ENCODE results near the gene CGNL1.

CGNL1 gene

GRCh38 chr15:57391537-57391936, 15.2 kb downstream of the CGNL1 start:
- DNase-seq, result no peak
- no peaks in the 10 kb centered on the region for H3K4me1 Mint-ChIP-seq
- peaks cover 0 to 6% of the 10 kb centered on the region in 2 donors for H3K9me3 Mint-ChIP-seq
- H3K27ac Mint-ChIP-seq, result no peak overlapping the region
- no peak for ATAC-seq
- no peak overlapping the region for H3K4me3 Mint-ChIP-seq
- no peaks in the 10 kb centered on the region for H3K27me3 Mint-ChIP-seq

DNA sequence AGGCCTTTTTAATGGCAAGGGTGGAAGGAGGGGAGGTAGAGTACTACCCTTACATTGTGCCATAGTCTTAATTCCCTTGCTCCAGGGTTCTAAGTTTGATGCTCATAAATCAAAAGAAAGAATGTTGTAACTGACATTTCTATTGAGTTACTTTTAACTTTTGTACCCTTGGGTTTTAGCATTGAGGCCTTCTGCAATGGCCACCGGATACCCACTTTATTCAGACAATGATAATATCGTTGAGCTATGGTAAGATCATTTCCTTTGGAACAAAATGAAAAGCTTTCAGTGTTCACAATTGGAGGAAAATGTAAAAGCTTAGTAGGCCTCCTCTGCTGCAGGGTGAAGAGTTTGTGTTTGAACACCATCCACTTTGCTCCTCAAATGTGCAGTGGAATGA, 16.8 kb downstream of the CGNL1 start:
- H3K9me3 Mint-ChIP-seq, result peaks cover 0 to 6% of the 10 kb centered on the region in 2 donors
- H3K27me3 Mint-ChIP-seq, result no peaks in the 10 kb centered on the region
- H3K27ac Mint-ChIP-seq, result no peak overlapping the region
- H3K4me1 Mint-ChIP-seq, result no peaks in the 10 kb centered on the region
- DNase-seq (no peak), ATAC-seq (no peak)
- no peak overlapping the region for H3K4me3 Mint-ChIP-seq

GRCh38 chr15:57395292-57395691, 19.0 kb downstream of the CGNL1 start:
- Mint-ChIP-seq H3K4me1 (no peaks in the 10 kb centered on the region), H3K4me3 (no peak overlapping the region), H3K27ac (no peak overlapping the region), H3K9me3 (peaks cover 0 to 3% of the 10 kb centered on the region in 2 donors), H3K27me3 (no peaks in the 10 kb centered on the region)
- DNase-seq (no peak), ATAC-seq (no peak)

- DNase-seq (no peak), ATAC-seq (no peak)
- H3K4me1 Mint-ChIP-seq, result no peaks in the 10 kb centered on the region
- H3K27ac Mint-ChIP-seq, result no peak overlapping the region
- no peaks in the 10 kb centered on the region for H3K27me3 Mint-ChIP-seq
- no peak overlapping the region for H3K4me3 Mint-ChIP-seq
- no peaks in the 10 kb centered on the region for H3K9me3 Mint-ChIP-seq
Observed at GRCh38 chr15:57398336-57398735, 22.0 kb downstream of the CGNL1 start.

- Mint-ChIP-seq H3K27ac (no peak overlapping the region), H3K4me1 (no peaks in the 10 kb centered on the region), H3K4me3 (no peak overlapping the region), H3K27me3 (peaks cover 12% of the 10 kb centered on the region), H3K9me3 (no peaks in the 10 kb centered on the region)
- DNase-seq, result no peak
- ATAC-seq, result no peak
Observed at GRCh38 chr15:57401546-57401945, 25.2 kb downstream of the CGNL1 start.

- Mint-ChIP-seq H3K4me3 (no peak overlapping the region), H3K9me3 (no peaks in the 10 kb centered on the region), H3K4me1 (no peaks in the 10 kb centered on the region), H3K27ac (no peak overlapping the region), H3K27me3 (peaks cover 12% of the 10 kb centered on the region)
- DNase-seq (no peak), ATAC-seq (no peak)
Observed at GRCh38 chr15:57403017-57403416, 26.7 kb downstream of the CGNL1 start.

- ATAC-seq, result no peak
- peaks cover 12% of the 10 kb centered on the region for H3K27me3 Mint-ChIP-seq
- no peak for DNase-seq
- no peak overlapping the region for H3K27ac Mint-ChIP-seq
- no peaks in the 10 kb centered on the region for H3K4me1 Mint-ChIP-seq
- H3K9me3 Mint-ChIP-seq, result no peaks in the 10 kb centered on the region
- no peak overlapping the region for H3K4me3 Mint-ChIP-seq
Observed at GRCh38 chr15:57403566-57404325, 27.4 kb downstream of the CGNL1 start.

DNA sequence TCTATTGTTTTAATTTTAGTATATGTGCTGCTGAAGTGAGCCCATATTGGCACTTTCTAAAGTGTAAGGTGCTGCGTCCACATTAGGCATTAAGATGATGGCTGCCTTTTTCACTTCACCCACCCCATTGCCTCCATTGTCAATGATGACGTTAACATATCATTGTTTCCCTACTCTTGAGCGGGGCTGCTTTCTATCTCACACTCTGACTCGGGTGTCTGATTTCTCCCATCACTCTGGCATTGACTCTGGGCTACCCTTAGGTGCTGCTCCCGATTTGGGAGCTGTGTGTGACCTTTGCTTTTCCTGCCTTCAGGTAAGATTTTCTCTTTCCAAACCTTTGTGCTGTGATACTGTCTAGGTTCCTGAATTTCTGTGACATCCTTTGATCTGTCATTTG, 28.8 kb downstream of the CGNL1 start:
- Mint-ChIP-seq H3K27ac (peak overlapping the region in 1 of 2 donors; percentile 61), H3K9me3 (no peaks in the 10 kb centered on the region), H3K4me3 (no peak overlapping the region), H3K27me3 (peaks cover 17% of the 10 kb centered on the region), H3K4me1 (no peaks in the 10 kb centered on the region)
- DNase-seq (no peak), ATAC-seq (no peak)

- H3K4me1 Mint-ChIP-seq, result no peaks in the 10 kb centered on the region
- peaks cover 17% of the 10 kb centered on the region for H3K27me3 Mint-ChIP-seq
- H3K27ac Mint-ChIP-seq, result peak overlapping the region in 1 of 2 donors; percentile 23
- no peaks in the 10 kb centered on the region for H3K9me3 Mint-ChIP-seq
- ATAC-seq (no peak), DNase-seq (no peak)
- no peak overlapping the region for H3K4me3 Mint-ChIP-seq
Observed at GRCh38 chr15:57406062-57406772, 29.9 kb downstream of the CGNL1 start.

DNA sequence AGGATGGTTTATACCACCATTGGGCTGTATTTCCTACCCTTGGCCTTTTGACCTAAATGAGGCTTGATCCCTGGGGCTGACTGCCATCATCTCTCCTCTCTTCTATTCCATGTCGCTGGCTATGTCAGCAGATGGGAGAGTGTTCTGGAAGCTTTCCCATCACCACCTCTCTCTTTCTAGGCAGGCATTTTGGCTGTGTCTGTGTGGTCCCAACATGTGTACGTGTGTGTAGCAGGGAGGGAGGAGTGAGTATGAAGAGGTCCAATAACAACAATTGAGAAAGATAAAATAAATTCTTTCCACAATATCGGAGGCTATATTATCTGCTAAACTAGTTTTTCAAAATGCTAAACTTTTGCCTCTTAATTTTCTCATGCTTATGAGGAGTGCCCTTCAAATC, 34.1 kb downstream of the CGNL1 start:
- DNase-seq, result no peak
- H3K9me3 Mint-ChIP-seq, result no peaks in the 10 kb centered on the region
- H3K27ac Mint-ChIP-seq, result no peak overlapping the region
- H3K4me3 Mint-ChIP-seq, result no peak overlapping the region
- H3K27me3 Mint-ChIP-seq, result peaks cover 23% of the 10 kb centered on the region
- ATAC-seq, result no peak
- no peaks in the 10 kb centered on the region for H3K4me1 Mint-ChIP-seq

DNA sequence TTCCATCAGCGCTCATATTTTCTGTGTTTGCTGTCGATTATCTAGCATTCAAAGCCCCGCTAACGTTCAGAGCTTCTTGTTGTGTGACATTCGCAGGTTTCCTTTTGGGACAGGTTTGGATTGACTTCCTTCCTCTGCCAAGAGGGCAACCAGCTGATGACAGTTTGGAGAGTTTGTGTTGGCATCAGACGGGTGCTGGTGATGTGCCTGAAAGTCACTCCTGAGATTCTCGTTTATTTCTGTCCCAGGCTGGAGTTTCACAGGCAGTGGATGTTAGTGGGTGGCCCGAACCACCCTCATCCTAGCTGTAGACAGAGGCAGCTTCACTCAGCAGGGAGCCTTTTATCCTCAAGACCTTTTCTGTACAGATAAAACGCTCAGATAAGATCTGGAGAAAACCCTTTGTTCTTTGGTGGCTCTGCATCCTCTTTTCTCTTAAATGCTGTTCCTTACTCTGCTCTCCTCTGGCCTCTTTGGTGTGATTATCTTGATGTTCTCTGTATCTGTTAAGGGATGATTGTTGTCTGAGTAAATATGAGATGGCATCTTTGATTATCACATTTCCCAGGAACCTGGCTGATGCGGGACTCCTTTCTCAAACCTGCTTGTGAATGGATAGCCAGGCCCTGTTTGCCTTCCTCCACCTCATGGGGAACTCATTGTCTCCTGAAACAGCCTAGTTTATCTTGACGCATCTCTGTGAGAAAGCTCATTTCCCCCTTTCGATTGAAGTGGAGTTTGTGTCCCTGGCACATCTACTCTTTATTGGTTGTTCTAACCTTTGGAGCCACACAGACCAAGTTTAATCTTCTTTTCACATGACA, 35.9 kb downstream of the CGNL1 start:
- no peak for DNase-seq
- Mint-ChIP-seq H3K4me1 (no peaks in the 10 kb centered on the region), H3K27ac (peak overlapping the region in 1 of 2 donors; percentile 37), H3K27me3 (peaks cover 13% of the 10 kb centered on the region), H3K9me3 (no peaks in the 10 kb centered on the region), H3K4me3 (no peak overlapping the region)
- no peak for ATAC-seq

- no peak overlapping the region for H3K4me3 Mint-ChIP-seq
- no peaks in the 10 kb centered on the region for H3K9me3 Mint-ChIP-seq
- H3K27ac Mint-ChIP-seq, result peak overlapping the region in 1 of 2 donors; percentile 33
- H3K4me1 Mint-ChIP-seq, result no peaks in the 10 kb centered on the region
- no peak for ATAC-seq
- no peak for DNase-seq
- peaks cover 8% of the 10 kb centered on the region for H3K27me3 Mint-ChIP-seq
Observed at GRCh38 chr15:57415602-57416001, 39.3 kb downstream of the CGNL1 start.

GRCh38 chr15:57418635-57419034, 42.3 kb downstream of the CGNL1 start:
- ATAC-seq (no peak), DNase-seq (no peak)
- Mint-ChIP-seq H3K4me1 (no peaks in the 10 kb centered on the region), H3K9me3 (no peaks in the 10 kb centered on the region), H3K27ac (no peak overlapping the region), H3K27me3 (peaks cover under 1% of the 10 kb centered on the region), H3K4me3 (no peak overlapping the region)

GRCh38 chr15:57419335-57419734, 43.0 kb downstream of the CGNL1 start:
- DNase-seq (no peak), ATAC-seq (no peak)
- H3K27ac Mint-ChIP-seq, result no peak overlapping the region
- H3K4me3 Mint-ChIP-seq, result no peak overlapping the region
- peaks cover 7% of the 10 kb centered on the region for H3K27me3 Mint-ChIP-seq
- no peaks in the 10 kb centered on the region for H3K9me3 Mint-ChIP-seq
- H3K4me1 Mint-ChIP-seq, result no peaks in the 10 kb centered on the region

GRCh38 chr15:57421110-57421509, 44.8 kb downstream of the CGNL1 start:
- no peak for DNase-seq
- Mint-ChIP-seq H3K27me3 (peaks cover 8% of the 10 kb centered on the region), H3K27ac (no peak overlapping the region), H3K4me1 (no peaks in the 10 kb centered on the region), H3K4me3 (no peak overlapping the region), H3K9me3 (no peaks in the 10 kb centered on the region)
- ATAC-seq, result no peak

GRCh38 chr15:57421551-57421950, 45.2 kb downstream of the CGNL1 start:
- no peak for ATAC-seq
- Mint-ChIP-seq H3K9me3 (no peaks in the 10 kb centered on the region), H3K4me1 (no peaks in the 10 kb centered on the region), H3K27me3 (peaks cover 10% of the 10 kb centered on the region), H3K27ac (no peak overlapping the region), H3K4me3 (no peak overlapping the region)
- DNase-seq, result no peak

Data from stimulated activated naive CD8-positive, alpha-beta T cell treated with anti-CD3 and anti-CD28 coated beads, Interleukin-15, amount 100 ng/mL, for 72 hours (primary cell).